CD4-positive, alpha-beta memory T cell (primary cell): ENCODE measurements around the gene FADS2. TPM values are rescaled to one million over a fixed set of nuclear protein-coding genes. Genes with fewer than 3 reads are reported as not detected.

ENCODE experiments used
- CTCF ChIA-PET: fragments of 350-600 bp; sonication (Branson Sonifier 250); formaldehyde crosslinking; loops from one replicate; lab custom pipeline; 2021; ENCODE audit warnings: inconsistent platforms; ENCODE audit not compliant: partially characterized antibody; lab: Charles Lee
- POLR2A ChIA-PET: fragments of 350-600 bp; sonication (Branson Sonifier 250); formaldehyde crosslinking; loops from one replicate; lab custom pipeline; 2021; ENCODE audit not compliant: partially characterized antibody; lab: Charles Lee
- DNase-seq, 5 donors: peaks; one replicate each; pipeline versions ENCODE4 v3.0.0 to v3.0.0-alpha.2; 2020 to 2022; ENCODE audit warnings: mixed read lengths in 1 of 5
- H3K27ac ChIP-seq: one replicate; pipeline ENCODE4 v1.7.0; 2013; ENCODE audit warnings: low read depth, low read length
- H3K27me3 ChIP-seq: 2 replicates; pipeline ENCODE4 v1.7.0; 2013; ENCODE audit warnings: mild to moderate bottlenecking, low read length, moderate library complexity; ENCODE audit not compliant: insufficient read depth
- H3K36me3 ChIP-seq: 2 replicates; pipeline ENCODE4 v1.7.0; 2013; ENCODE audit warnings: mild to moderate bottlenecking, low read length, moderate library complexity; ENCODE audit not compliant: insufficient read depth
- H3K4me1 ChIP-seq: 2 replicates; pipeline ENCODE4 v1.7.0; 2013; ENCODE audit warnings: mild to moderate bottlenecking, low read length, moderate library complexity; ENCODE audit not compliant: insufficient read depth
- H3K4me3 ChIP-seq, 2 donors: one replicate each; pipeline ENCODE4 v1.7.0; 2013; ENCODE audit warnings: low read length in 2 of 2, mild to moderate bottlenecking in 1 of 2
- H3K9me3 ChIP-seq, 2 donors: one replicate each; pipeline ENCODE4 v1.7.0; 2013; ENCODE audit warnings: low read length in 2 of 2, control low read depth in 1 of 2; ENCODE audit not compliant: control insufficient read depth in 1 of 2
- H3K27ac Mint-ChIP-seq, 7 donors: one replicate each; pipeline ENCODE4 v1.8.0; 2020 to 2021; ENCODE audit warnings: mixed read lengths in 7 of 7, mild to moderate bottlenecking in 6 of 7, inconsistent platforms in 3 of 7, moderate library complexity in 3 of 7
- H3K27me3 Mint-ChIP-seq, 2 donors: one replicate each; pipeline ENCODE4 v1.8.0; 2020 to 2021; ENCODE audit warnings: mixed read lengths in 2 of 2
- H3K36me3 Mint-ChIP-seq, 2 donors: one replicate each; pipeline ENCODE4 v1.8.0; 2020 to 2021; ENCODE audit warnings: mixed read lengths in 2 of 2, inconsistent platforms in 1 of 2, mild to moderate bottlenecking in 1 of 2
- H3K4me1 Mint-ChIP-seq, 4 donors: one replicate each; pipeline ENCODE4 v1.8.0; 2020 to 2021; ENCODE audit warnings: mixed read lengths in 4 of 4, mild to moderate bottlenecking in 1 of 4
- H3K4me3 Mint-ChIP-seq, 8 donors: one replicate each; pipeline ENCODE4 v1.8.0; 2020 to 2021; ENCODE audit warnings: mixed read lengths in 8 of 8, mild to moderate bottlenecking in 7 of 8, moderate library complexity in 6 of 8, inconsistent platforms in 3 of 8
- H3K9me3 Mint-ChIP-seq, 8 donors: one replicate each; pipeline ENCODE4 v1.8.0; 2020 to 2021; ENCODE audit warnings: mixed read lengths in 8 of 8, mild to moderate bottlenecking in 5 of 8, inconsistent platforms in 3 of 8, moderate library complexity in 1 of 8
- intact Hi-C: fragments of 100-400 bp; cut with micrococcal nuclease; formaldehyde crosslinking; loops from one replicate; pipeline ENCODE4 v1.15.1; 2023
- polyA plus RNA-seq, 2 donors: library from polyadenylated mRNA; unstranded; fragments of 300-500 nt; fragmentation: Illumina TruSeq; gene quantifications; one replicate each; pipeline ENCODE4 v1.2.3, GENCODE V29; 2021
- total RNA-seq, 2 experiments: library from RNA; stranded (reverse); gene quantifications; one replicate each; pipeline ENCODE4 v1.2.3, GENCODE V29; 2021

Gene FADS2
- total and polyA plus RNA-seq, 4 experiments from 2014 or later: 0.06 to 0.94 (median 0.47) TPM

GRCh38 chr11:61838501-61838900, 10.4 kb downstream of the FADS2 start:
- ChIA-PET POLR2A (no interaction called here), CTCF (no interaction called here)
- Mint-ChIP-seq H3K4me1 (peaks cover 12 to 21% (median 17%) of the 10 kb centered on the region in 4 donors), H3K4me3 (no peak overlapping the region), H3K36me3 (no peaks in the 10 kb centered on the region), H3K9me3 (peaks cover 0 to 2% (median 0%) of the 10 kb centered on the region in 8 donors), H3K27me3 (no peaks in the 10 kb centered on the region), H3K27ac (peak overlapping the region in 1 of 7 donors; percentile 81)
- intact Hi-C loops: no loop called here
- Histone ChIP-seq H3K27me3 (no peaks in the 10 kb centered on the region), H3K4me3 (no peak overlapping the region), H3K4me1 (peaks cover 18% of the 10 kb centered on the region), H3K9me3 (no peaks in the 10 kb centered on the region), H3K27ac (no peak overlapping the region), H3K36me3 (peaks cover 3% of the 10 kb centered on the region)
- no peak for DNase-seq

DNA sequence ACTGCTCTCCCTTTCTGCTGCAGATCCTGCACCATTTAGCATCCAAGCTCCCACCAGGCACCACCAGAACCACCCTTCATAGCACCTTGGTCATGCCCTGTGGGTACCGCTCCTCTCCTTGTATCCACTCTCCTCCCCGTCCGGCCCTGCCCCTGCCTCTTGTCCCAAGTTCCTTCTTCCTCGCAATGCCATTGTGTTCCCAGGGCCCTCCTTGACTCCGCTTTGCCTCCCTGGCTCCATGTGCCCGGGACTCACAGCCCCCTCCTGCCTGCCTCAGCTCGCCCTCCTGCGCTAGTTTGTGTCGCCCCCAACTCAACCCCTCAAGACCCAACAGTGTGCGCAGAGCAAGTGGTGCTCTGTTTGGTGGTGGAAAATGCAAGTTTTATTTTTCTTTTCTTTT, 10.8 kb downstream of the FADS2 start:
- Histone ChIP-seq H3K4me1 (peaks cover 14% of the 10 kb centered on the region), H3K27ac (no peak overlapping the region), H3K4me3 (no peak overlapping the region), H3K27me3 (no peaks in the 10 kb centered on the region), H3K36me3 (peaks cover 3% of the 10 kb centered on the region), H3K9me3 (no peaks in the 10 kb centered on the region)
- Mint-ChIP-seq H3K9me3 (peaks cover 0 to 2% (median 0%) of the 10 kb centered on the region in 8 donors), H3K36me3 (no peaks in the 10 kb centered on the region), H3K4me3 (no peak overlapping the region), H3K27ac (peak overlapping the region in 1 of 7 donors; percentile 81), H3K27me3 (no peaks in the 10 kb centered on the region), H3K4me1 (peaks cover 9 to 17% (median 13%) of the 10 kb centered on the region in 4 donors)
- DNase-seq: no peak
- ChIA-PET POLR2A (no interaction called here), CTCF (no interaction called here)
- intact Hi-C loops: no loop called here

DNA sequence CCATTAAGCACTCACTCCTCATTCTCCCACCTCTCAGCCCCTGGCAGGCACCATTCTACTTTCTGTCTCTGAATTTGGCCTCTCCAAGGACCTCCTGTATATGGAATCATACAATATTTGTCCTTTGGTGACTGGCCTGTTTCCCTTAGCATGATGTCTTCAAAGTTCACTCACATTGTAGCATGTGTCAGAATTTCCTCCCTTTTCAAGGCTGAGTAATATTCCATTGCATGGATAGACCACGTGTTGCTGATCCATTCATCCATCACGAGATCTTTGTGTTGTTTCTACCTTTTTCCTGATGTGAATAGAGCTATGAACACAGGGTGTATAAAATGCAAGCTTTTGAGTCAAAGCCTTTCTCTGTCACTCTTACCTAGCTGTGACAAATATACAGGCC, 11.6 kb downstream of the FADS2 start:
- Mint-ChIP-seq H3K4me3 (no peak overlapping the region), H3K9me3 (peaks cover 0 to 2% (median 0%) of the 10 kb centered on the region in 8 donors), H3K4me1 (peaks cover 2 to 9% (median 7%) of the 10 kb centered on the region in 4 donors), H3K27me3 (no peaks in the 10 kb centered on the region), H3K27ac (peak overlapping the region in 1 of 7 donors; percentile 69), H3K36me3 (no peaks in the 10 kb centered on the region)
- no peaks in the 10 kb centered on the region for H3K9me3 ChIP-seq
- H3K27me3 ChIP-seq: no peaks in the 10 kb centered on the region
- POLR2A ChIA-PET: no interaction called here
- H3K36me3 ChIP-seq: peaks cover 3% of the 10 kb centered on the region
- no peak for DNase-seq
- H3K4me3 ChIP-seq: no peak overlapping the region
- intact Hi-C loops: no loop called here
- CTCF ChIA-PET: interaction anchor here (2.6 kb wide), 1 partner anchor 11 kb away, joined by 9 read pairs; the partner anchor contains the start of gene FADS2
- no peak overlapping the region for H3K27ac ChIP-seq
- peaks cover 6% of the 10 kb centered on the region for H3K4me1 ChIP-seq

- CTCF ChIA-PET: interaction anchor here (2.6 kb wide), 1 partner anchor 12 kb away, joined by 9 read pairs; the partner anchor contains the start of gene FADS2
- no peak for DNase-seq
Measured at GRCh38 chr11:61840371-61840770, 12.3 kb downstream of the FADS2 start.

DNA sequence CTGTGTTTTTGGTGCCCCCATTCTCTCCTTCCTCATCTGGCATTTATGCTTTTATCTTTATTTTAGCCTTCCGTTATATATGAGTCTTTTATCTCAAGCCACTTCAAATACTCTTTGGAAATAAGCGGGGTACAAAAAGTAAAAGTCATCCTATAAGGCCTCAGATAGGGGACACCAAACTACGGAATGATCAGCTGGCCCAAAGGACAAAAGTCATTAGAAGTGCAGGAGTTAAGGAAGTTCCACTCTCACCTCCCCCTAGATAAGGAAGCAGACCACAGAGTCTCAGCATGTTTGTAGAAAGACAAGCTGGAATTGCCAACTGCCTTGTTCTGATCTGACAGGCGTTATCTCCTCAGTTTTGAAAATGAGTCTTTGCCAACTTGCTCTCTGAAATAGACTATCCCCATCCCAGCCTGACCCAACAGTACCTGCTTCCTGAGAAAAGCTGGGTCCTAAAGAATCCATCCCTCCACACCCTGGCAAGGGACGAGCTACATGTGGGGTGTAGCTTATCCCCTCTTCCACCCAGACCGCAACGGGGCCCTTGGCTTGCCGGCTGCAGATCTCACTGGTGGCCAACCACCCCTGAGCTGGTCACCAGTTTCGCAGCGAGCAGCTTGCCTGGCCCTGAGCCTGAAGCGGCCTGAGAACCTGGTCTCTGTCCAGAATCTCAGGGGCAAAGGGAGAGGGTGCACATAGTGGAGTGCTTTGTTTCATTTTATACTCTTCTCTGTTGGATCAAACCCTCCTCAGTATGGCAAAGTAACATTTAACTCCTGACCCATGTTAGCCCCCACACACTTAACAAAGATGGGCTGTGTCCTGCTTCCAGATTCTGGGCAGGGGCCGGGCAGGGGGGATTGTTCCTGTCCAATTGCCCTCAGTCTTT, 13.8 kb downstream of the FADS2 start:
- POLR2A ChIA-PET: no interaction called here
- intact Hi-C loops: no loop called here
- Histone ChIP-seq H3K27me3 (no peaks in the 10 kb centered on the region), H3K27ac (no peak overlapping the region), H3K36me3 (peaks cover 3% of the 10 kb centered on the region), H3K4me3 (no peak overlapping the region), H3K9me3 (no peaks in the 10 kb centered on the region), H3K4me1 (no peaks in the 10 kb centered on the region)
- no peak for DNase-seq
- Mint-ChIP-seq H3K4me1 (no peaks in the 10 kb centered on the region), H3K36me3 (no peaks in the 10 kb centered on the region), H3K9me3 (peaks cover 0 to 2% (median 0%) of the 10 kb centered on the region in 8 donors), H3K27ac (no peak overlapping the region), H3K27me3 (no peaks in the 10 kb centered on the region), H3K4me3 (no peak overlapping the region)
- CTCF ChIA-PET: interaction anchor here (1.1 to 2.6 kb wide), 3 partner anchors 13 to 240 kb away, joined by 3 to 9 read pairs (median 3); partner anchors contain the start of gene FADS2

More at GRCh38 chr11:61840371-61840770, 12.3 kb downstream of the FADS2 start:
- peaks cover 3% of the 10 kb centered on the region for H3K36me3 ChIP-seq
- no peak overlapping the region for H3K4me3 ChIP-seq
- H3K9me3 ChIP-seq: no peaks in the 10 kb centered on the region
- H3K27me3 ChIP-seq: no peaks in the 10 kb centered on the region
- peaks cover 0 to 2% (median 0%) of the 10 kb centered on the region in 8 donors for H3K9me3 Mint-ChIP-seq
- intact Hi-C loops: no loop called here
- H3K27ac ChIP-seq: no peak overlapping the region
- no peaks in the 10 kb centered on the region for H3K36me3 Mint-ChIP-seq
- no peak overlapping the region for H3K4me3 Mint-ChIP-seq
- H3K4me1 Mint-ChIP-seq: peaks cover 0 to 4% (median 4%) of the 10 kb centered on the region in 4 donors
- H3K27ac Mint-ChIP-seq: no peak overlapping the region
- H3K4me1 ChIP-seq: no peaks in the 10 kb centered on the region
- no peaks in the 10 kb centered on the region for H3K27me3 Mint-ChIP-seq
- POLR2A ChIA-PET: interaction anchor here (0.6 kb wide), 1 partner anchor 121 kb away, joined by 3 read pairs; no protein-coding TSS in a partner anchor

GRCh38 chr11:61842528-61842820, 14.4 kb downstream of the FADS2 start:
- ChIA-PET CTCF (interaction anchor here (1.1 kb wide), 1 partner anchor 240 kb away, joined by 3 read pairs; no protein-coding TSS in a partner anchor), POLR2A (no interaction called here)
- Histone ChIP-seq H3K4me3 (no peak overlapping the region), H3K9me3 (no peaks in the 10 kb centered on the region), H3K27ac (no peak overlapping the region), H3K27me3 (no peaks in the 10 kb centered on the region), H3K4me1 (no peaks in the 10 kb centered on the region), H3K36me3 (peaks cover 3% of the 10 kb centered on the region)
- no peak for DNase-seq
- intact Hi-C loops: no loop called here
- H3K27ac Mint-ChIP-seq: no peak overlapping the region
- no peaks in the 10 kb centered on the region for H3K36me3 Mint-ChIP-seq
- peaks cover 0 to 2% (median 0%) of the 10 kb centered on the region in 8 donors for H3K9me3 Mint-ChIP-seq
- H3K4me3 Mint-ChIP-seq: no peak overlapping the region
- H3K4me1 Mint-ChIP-seq: no peaks in the 10 kb centered on the region
- no peaks in the 10 kb centered on the region for H3K27me3 Mint-ChIP-seq

DNA sequence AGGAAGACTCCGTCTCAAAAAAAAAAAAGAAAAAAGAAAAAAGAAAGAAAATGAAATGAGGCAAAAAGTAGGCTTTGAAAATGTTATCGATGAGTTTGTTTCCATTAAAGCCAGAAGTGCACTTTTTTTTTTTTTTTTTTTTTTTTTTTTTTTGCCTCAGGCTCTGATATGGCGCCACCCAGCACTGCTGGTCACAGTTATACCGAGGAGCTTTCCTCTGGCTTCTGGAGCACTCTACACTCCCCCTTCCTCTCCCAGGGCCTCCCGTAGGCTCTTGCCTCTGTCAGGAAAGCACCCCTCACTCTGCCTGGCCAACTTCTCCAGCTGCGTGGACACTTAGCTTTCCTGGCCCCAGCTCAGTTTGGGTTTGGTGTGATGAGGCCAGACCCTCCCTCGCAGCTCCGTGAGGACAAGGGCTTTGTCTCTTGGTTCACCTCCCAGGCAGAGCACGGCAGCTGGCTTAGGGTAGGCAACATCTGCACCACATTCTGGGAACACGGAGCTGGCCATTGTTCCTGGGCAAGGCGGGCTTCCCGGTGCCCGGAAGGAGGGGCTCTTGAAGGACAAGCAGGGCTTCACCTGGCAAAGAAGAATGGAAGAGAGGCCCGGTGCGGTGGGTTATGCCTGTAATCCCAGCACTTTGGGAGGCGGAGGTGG, 16.9 kb downstream of the FADS2 start:
- Mint-ChIP-seq H3K4me3 (no peak overlapping the region), H3K27ac (no peak overlapping the region), H3K4me1 (no peaks in the 10 kb centered on the region), H3K36me3 (no peaks in the 10 kb centered on the region), H3K9me3 (peaks cover 0 to 2% (median 0%) of the 10 kb centered on the region in 8 donors), H3K27me3 (no peaks in the 10 kb centered on the region)
- Histone ChIP-seq H3K9me3 (no peaks in the 10 kb centered on the region), H3K36me3 (peaks cover 3% of the 10 kb centered on the region), H3K27ac (no peak overlapping the region), H3K4me3 (no peak overlapping the region), H3K27me3 (no peaks in the 10 kb centered on the region), H3K4me1 (no peaks in the 10 kb centered on the region)
- POLR2A ChIA-PET: no interaction called here
- intact Hi-C loops: no loop called here
- no peak for DNase-seq
- CTCF ChIA-PET: interaction anchor here (1.3 kb wide), 1 partner anchor 237 kb away, joined by 7 read pairs; no protein-coding TSS in a partner anchor
